ENCODE data around the gene UGDH. TPM values are rescaled to one million over a fixed set of nuclear protein-coding genes. Genes with fewer than 3 reads are reported as not detected.

The UGDH gene
- total and polyA plus RNA-seq, 2 of the 13 experiments (the other 11 are each of a cell fraction or from before 2014, with no cell fraction given): 99.0 to 384 TPM

DNA sequence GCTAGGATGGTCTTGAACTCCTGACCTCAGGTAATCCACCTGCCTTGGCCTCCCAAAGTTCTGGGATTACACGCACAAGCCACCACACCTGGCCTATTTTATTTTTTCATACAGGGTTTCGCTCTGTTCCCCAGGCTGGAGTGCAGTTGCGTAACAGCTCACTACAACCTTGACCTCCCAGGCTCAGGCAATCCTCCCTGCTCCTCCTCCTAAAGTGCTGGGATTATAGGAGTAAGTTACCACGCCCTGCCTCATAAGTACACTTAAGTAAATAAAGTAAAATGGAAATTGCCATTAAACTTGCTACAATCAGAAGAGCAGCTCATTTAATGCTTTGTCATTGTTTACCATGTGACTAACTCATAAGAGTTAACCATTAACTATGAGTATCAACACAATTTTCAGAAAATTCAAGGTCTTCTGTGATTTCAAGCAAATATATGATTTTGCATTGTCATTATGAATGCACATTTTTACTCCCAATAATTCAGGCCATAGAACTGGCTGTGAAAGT, 12.3 kb downstream of the UGDH start (continued):
- TF ChIP-seq SRSF1 (optimal IDR thresholded peaks at IDR 0.05; ENCODE audit: low read depth, low read length): no peak
- peak; percentile 48; the same call in 1 of the 2 replicates for TF ChIP-seq RAD21 (CRISPR knock-in tag; IDR thresholded peaks at IDR 0.05)
- TF ChIP-seq ZNF652 (CRISPR knock-in tag; IDR thresholded peaks at IDR 0.05; ENCODE audit: borderline replicate concordance, low read depth): peak; percentile 53; the same call in 1 of the 2 replicates
- TF ChIP-seq, protein P1, sequence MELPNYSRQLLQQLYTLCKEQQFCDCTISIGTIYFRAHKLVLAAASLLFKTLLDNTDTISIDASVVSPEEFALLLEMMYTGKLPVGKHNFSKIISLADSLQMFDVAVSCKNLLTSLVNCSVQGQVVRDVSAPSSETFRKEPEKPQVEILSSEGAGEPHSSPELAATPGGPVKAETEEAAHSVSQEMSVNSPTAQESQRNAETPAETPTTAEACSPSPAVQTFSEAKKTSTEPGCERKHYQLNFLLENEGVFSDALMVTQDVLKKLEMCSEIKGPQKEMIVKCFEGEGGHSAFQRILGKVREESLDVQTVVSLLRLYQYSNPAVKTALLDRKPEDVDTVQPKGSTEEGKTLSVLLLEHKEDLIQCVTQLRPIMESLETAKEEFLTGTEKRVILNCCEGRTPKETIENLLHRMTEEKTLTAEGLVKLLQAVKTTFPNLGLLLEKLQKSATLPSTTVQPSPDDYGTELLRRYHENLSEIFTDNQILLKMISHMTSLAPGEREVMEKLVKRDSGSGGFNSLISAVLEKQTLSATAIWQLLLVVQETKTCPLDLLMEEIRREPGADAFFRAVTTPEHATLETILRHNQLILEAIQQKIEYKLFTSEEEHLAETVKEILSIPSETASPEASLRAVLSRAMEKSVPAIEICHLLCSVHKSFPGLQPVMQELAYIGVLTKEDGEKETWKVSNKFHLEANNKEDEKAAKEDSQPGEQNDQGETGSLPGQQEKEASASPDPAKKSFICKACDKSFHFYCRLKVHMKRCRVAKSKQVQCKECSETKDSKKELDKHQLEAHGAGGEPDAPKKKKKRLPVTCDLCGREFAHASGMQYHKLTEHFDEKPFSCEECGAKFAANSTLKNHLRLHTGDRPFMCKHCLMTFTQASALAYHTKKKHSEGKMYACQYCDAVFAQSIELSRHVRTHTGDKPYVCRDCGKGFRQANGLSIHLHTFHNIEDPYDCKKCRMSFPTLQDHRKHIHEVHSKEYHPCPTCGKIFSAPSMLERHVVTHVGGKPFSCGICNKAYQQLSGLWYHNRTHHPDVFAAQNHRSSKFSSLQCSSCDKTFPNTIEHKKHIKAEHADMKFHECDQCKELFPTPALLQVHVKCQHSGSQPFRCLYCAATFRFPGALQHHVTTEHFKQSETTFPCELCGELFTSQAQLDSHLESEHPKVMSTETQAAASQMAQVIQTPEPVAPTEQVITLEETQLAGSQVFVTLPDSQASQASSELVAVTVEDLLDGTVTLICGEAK (IDR thresholded peaks at IDR 0.05): no peak
- TF ChIP-seq, protein P1 (CRISPR knock-in tag; IDR thresholded peaks at IDR 0.05): peak; percentile 38; the same call in 1 of the 2 replicates
- no peak for TF ChIP-seq AKNA (CRISPR knock-in tag; IDR thresholded peaks at IDR 0.05; ENCODE audit: borderline replicate concordance)
- TF ChIP-seq ZNF598 (CRISPR knock-in tag; IDR thresholded peaks at IDR 0.05; ENCODE audit: borderline replicate concordance): no peak
- TF ChIP-seq, protein P2, sequence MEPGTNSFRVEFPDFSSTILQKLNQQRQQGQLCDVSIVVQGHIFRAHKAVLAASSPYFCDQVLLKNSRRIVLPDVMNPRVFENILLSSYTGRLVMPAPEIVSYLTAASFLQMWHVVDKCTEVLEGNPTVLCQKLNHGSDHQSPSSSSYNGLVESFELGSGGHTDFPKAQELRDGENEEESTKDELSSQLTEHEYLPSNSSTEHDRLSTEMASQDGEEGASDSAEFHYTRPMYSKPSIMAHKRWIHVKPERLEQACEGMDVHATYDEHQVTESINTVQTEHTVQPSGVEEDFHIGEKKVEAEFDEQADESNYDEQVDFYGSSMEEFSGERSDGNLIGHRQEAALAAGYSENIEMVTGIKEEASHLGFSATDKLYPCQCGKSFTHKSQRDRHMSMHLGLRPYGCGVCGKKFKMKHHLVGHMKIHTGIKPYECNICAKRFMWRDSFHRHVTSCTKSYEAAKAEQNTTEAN (CRISPR knock-in tag; conservative IDR thresholded peaks at IDR 0.05): 0 out of 2 replicates have a peak, but pooled peaks have one; percentile 40
- peak; percentile 67; the same call in 1 of the 2 replicates for TF ChIP-seq ONECUT2 (CRISPR knock-in tag; IDR thresholded peaks at IDR 0.05)
